Jurkat, Clone E6-1 (cell line): ENCODE data around the gene WLS.

Experiments
- DNase-seq: peaks from one replicate; pipeline ENCODE4 v3.0.0-alpha.2; 2011; ENCODE audit warnings: low read depth, low spot score
- H3K4me3 ChIP-seq: 2 replicates; pipeline ENCODE4 v1.5.1; 2011; ENCODE audit warnings: mild to moderate bottlenecking, low read length, control low read depth, moderate library complexity

Gene WLS

GRCh38 chr1:68148631-68149030, 83.7 kb downstream of the WLS start:
- H3K4me3 ChIP-seq: no peak overlapping the region

GRCh38 chr1:68147534-68148171, 84.7 kb downstream of the WLS start:
- no peak for DNase-seq
- H3K4me3 ChIP-seq: no peak overlapping the region

More at GRCh38 chr1:68148631-68149030, 83.7 kb downstream of the WLS start:
- DNase-seq: no peak

GRCh38 chr1:68145418-68146126, 86.8 kb downstream of the WLS start:
- no peak overlapping the region for H3K4me3 ChIP-seq
- no peak for DNase-seq

GRCh38 chr1:68144856-68145255, 87.5 kb downstream of the WLS start:
- H3K4me3 ChIP-seq: no peak overlapping the region
- DNase-seq: no peak

- no peak for DNase-seq
- H3K4me3 ChIP-seq: no peak overlapping the region
These were observed 88.7 kb downstream of the WLS start for GRCh38 chr1:68143633-68144032.

GRCh38 chr1:68142461-68142860, 89.9 kb downstream of the WLS start:
- no peak for DNase-seq
- H3K4me3 ChIP-seq: no peak overlapping the region

- no peak overlapping the region for H3K4me3 ChIP-seq
- DNase-seq: no peak
These were observed 90.3 kb downstream of the WLS start for GRCh38 chr1:68142036-68142435.

- no peak overlapping the region for H3K4me3 ChIP-seq
- DNase-seq: no peak
These were observed 91.0 kb downstream of the WLS start for GRCh38 chr1:68141071-68142021.

- H3K4me3 ChIP-seq: no peak overlapping the region
- no peak for DNase-seq
These were observed 91.8 kb downstream of the WLS start for GRCh38 chr1:68140536-68140935.

GRCh38 chr1:68136187-68136586, 96.1 kb downstream of the WLS start:
- no peak for DNase-seq

GRCh38 chr1:68132426-68133130, 99.7 kb downstream of the WLS start:
- no peak overlapping the region for H3K4me3 ChIP-seq
- no peak for DNase-seq

More at GRCh38 chr1:68136187-68136586, 96.1 kb downstream of the WLS start:
- no peak overlapping the region for H3K4me3 ChIP-seq

GRCh38 chr1:68131261-68131660, 101.1 kb downstream of the WLS start:
- H3K4me3 ChIP-seq: no peak overlapping the region
- DNase-seq: no peak

GRCh38 chr1:68129536-68130250, 102.6 kb downstream of the WLS start:
- H3K4me3 ChIP-seq: no peak overlapping the region
- DNase-seq: no peak

GRCh38 chr1:68128820-68129219, 103.5 kb downstream of the WLS start:
- H3K4me3 ChIP-seq: no peak overlapping the region
- DNase-seq: no peak

GRCh38 chr1:68128157-68128556, 104.2 kb downstream of the WLS start:
- no peak overlapping the region for H3K4me3 ChIP-seq
- no peak for DNase-seq

GRCh38 chr1:68121536-68121935, 110.8 kb downstream of the WLS start:
- no peak overlapping the region for H3K4me3 ChIP-seq
- no peak for DNase-seq

GRCh38 chr1:68120136-68120791, 112.1 kb downstream of the WLS start:
- DNase-seq: peak; percentile 47
- H3K4me3 ChIP-seq: no peak overlapping the region

- no peak for DNase-seq
- H3K4me3 ChIP-seq: no peak overlapping the region
These were observed 112.9 kb downstream of the WLS start for GRCh38 chr1:68119445-68119844.
